HepG2 (cell line): ENCODE data around the gene CHPF. TPM values are rescaled to one million over a fixed set of nuclear protein-coding genes. Genes with fewer than 3 reads are reported as not detected.

Source experiments
- ATF7 ChIP-seq, 2 experiments: fragments of 450-650 bp in 1 of 2; sonication (generic) in 1 of 2; formaldehyde crosslinking in 1 of 2; IDR thresholded peaks; 2 replicates each; pipeline versions ENCODE4 v1.4.0 to v1.6.1; 2016 to 2020; ENCODE audit warnings: antibody characterized with exemption in 1 of 2, mild to moderate bottlenecking in 1 of 2, missing genetic modification reagents in 1 of 2
- DBP ChIP-seq: sonication (generic); formaldehyde crosslinking; IDR thresholded peaks from 2 replicates; pipeline ENCODE4 v1.4.0; 2020; ENCODE audit warnings: missing genetic modification reagents; ENCODE audit errors: not compliant biosample characterization
- HOXA3 ChIP-seq: sonication (generic); formaldehyde crosslinking; IDR thresholded peaks from 2 replicates; pipeline ENCODE4 v1.5.0; 2020; ENCODE audit warnings: missing genetic modification reagents
- KDM6A ChIP-seq: IDR thresholded peaks from 2 replicates; pipeline ENCODE4 v1.6.1; 2016; ENCODE audit warnings: low read depth
- MIXL1 ChIP-seq: IDR thresholded peaks from 2 replicates; pipeline ENCODE4 v1.6.1; 2016
- MTF1 ChIP-seq: sonication (generic); formaldehyde crosslinking; IDR thresholded peaks from 2 replicates; pipeline ENCODE4 v1.5.0; 2020; ENCODE audit warnings: missing genetic modification reagents
- NFIC ChIP-seq: IDR thresholded peaks from 2 replicates; pipeline ENCODE4 v1.6.1; 2012; ENCODE audit warnings: mild to moderate bottlenecking, low read length, inconsistent platforms
- NR2F1 ChIP-seq, 2 experiments: fragments of 450-650 bp in 1 of 2; formaldehyde crosslinking in 1 of 2; IDR thresholded peaks; 2 replicates each; pipeline versions ENCODE4 v1.5.0 to v1.6.1; 2016 to 2020; ENCODE audit warnings: mild to moderate bottlenecking in 1 of 2, missing compliant biosample characterization in 1 of 2, missing genetic modification reagents in 1 of 2, moderate library complexity in 1 of 2
- WIZ ChIP-seq: sonication (generic); formaldehyde crosslinking; IDR thresholded peaks from 2 replicates; pipeline ENCODE4 v1.5.1; 2020; ENCODE audit warnings: mild to moderate bottlenecking, missing genetic modification reagents
- XRCC5 ChIP-seq: fragments of 200-400 bp; formaldehyde crosslinking; optimal IDR thresholded peaks from 2 replicates; pipeline ENCODE3; 2017; ENCODE audit warnings: mild to moderate bottlenecking, low read length
- YEATS4 ChIP-seq: sonication (generic); formaldehyde crosslinking; IDR thresholded peaks from 2 replicates; pipeline ENCODE4 v1.4.0; 2020; ENCODE audit warnings: missing genetic modification reagents, borderline replicate concordance
- ZBTB49 ChIP-seq: sonication (generic); formaldehyde crosslinking; IDR thresholded peaks from 2 replicates; pipeline ENCODE4 v1.4.0; 2020; ENCODE audit warnings: missing genetic modification reagents, borderline replicate concordance
- ZBTB8A ChIP-seq: sonication (generic); formaldehyde crosslinking; IDR thresholded peaks from 2 replicates; pipeline ENCODE4 v1.4.0; 2020; ENCODE audit warnings: mild to moderate bottlenecking, low read depth, missing genetic modification reagents, borderline replicate concordance
- ZFY ChIP-seq: sonication (generic); formaldehyde crosslinking; IDR thresholded peaks from 2 replicates; pipeline ENCODE4 v1.4.0; 2020; ENCODE audit warnings: missing genetic modification reagents
- ZNF234 ChIP-seq: sonication (generic); formaldehyde crosslinking; conservative IDR thresholded peaks from 2 replicates; pipeline ENCODE4 v1.5.1; 2020; ENCODE audit warnings: mild to moderate bottlenecking, missing genetic modification reagents
- ZNF558 ChIP-seq: sonication (generic); formaldehyde crosslinking; IDR thresholded peaks from 2 replicates; pipeline ENCODE4 v1.9.0; 2022; ENCODE audit warnings: mild to moderate bottlenecking, missing genetic modification reagents, borderline replicate concordance
- ZNF609 ChIP-seq: sonication (generic); formaldehyde crosslinking; IDR thresholded peaks from 2 replicates; pipeline ENCODE4 v1.4.0; 2020; ENCODE audit warnings: mild to moderate bottlenecking, missing genetic modification reagents, borderline replicate concordance
- ZNF678 ChIP-seq: sonication (generic); formaldehyde crosslinking; IDR thresholded peaks from 2 replicates; pipeline ENCODE4 v1.4.0; 2020; ENCODE audit warnings: mild to moderate bottlenecking, missing genetic modification reagents
- ZNF703 ChIP-seq: sonication (generic); formaldehyde crosslinking; IDR thresholded peaks from 2 replicates; pipeline ENCODE4 v1.5.1; 2020; ENCODE audit warnings: missing genetic modification reagents, mild to moderate bottlenecking, moderate library complexity, borderline replicate concordance
- ZNF766 ChIP-seq: sonication (generic); formaldehyde crosslinking; IDR thresholded peaks from 2 replicates; pipeline ENCODE4 v1.5.0; 2020; ENCODE audit warnings: missing genetic modification reagents, borderline replicate concordance
- ZNF883 ChIP-seq: sonication (generic); formaldehyde crosslinking; IDR thresholded peaks from 2 replicates; pipeline ENCODE4 v1.5.1; 2020; ENCODE audit warnings: mild to moderate bottlenecking, missing genetic modification reagents; ENCODE audit errors: not compliant biosample characterization
- polyA plus RNA-seq, 8 experiments: library from polyadenylated mRNA; depleted of rRNA in 3 of 8; stranded (reverse) in 7 of 8; unstranded in 1 of 8; fragments of >200 nt; fragmentation: Illumina TruSeq in 4 of 8; extraction: Trizol in 4 of 8; gene quantifications; 2 replicates each; pipeline versions ENCODE4 v1.2.1 to v1.2.3, GENCODE V29; 2011 to 2016; ENCODE audit warnings: low read depth in 4 of 8, missing spikeins in 1 of 8, mixed read lengths in 1 of 8; ENCODE audit not compliant: insufficient read depth in 1 of 8
- total RNA-seq, 5 experiments: library from RNA; depleted of rRNA; stranded (reverse); fragments of >200 nt; fragmentation: Illumina TruSeq; extraction: Trizol; gene quantifications; 2 replicates each; pipeline ENCODE4 v1.2.3, GENCODE V29; 2016; ENCODE audit warnings: low read depth in 1 of 5

Gene CHPF
- total and polyA plus RNA-seq, 2 of the 13 experiments (the other 11 are each of a cell fraction or from before 2014, with no cell fraction given), result 79.6 to 111 TPM

- TF ChIP-seq MIXL1 (CRISPR knock-in tag) (peak; percentile 84; the same call in 1 of the 2 replicates), XRCC5 (peak; percentile 97), ZBTB8A (CRISPR knock-in tag) (no peak), ZNF703 (CRISPR knock-in tag) (peak; percentile 82; the same call in 1 of the 2 replicates), ZNF609 (CRISPR knock-in tag) (peak; percentile 92), ZNF558 (CRISPR knock-in tag) (no peak), WIZ (CRISPR knock-in tag) (no peak), ZNF883 (peak; percentile 81), DBP (no peak), MTF1 (CRISPR knock-in tag) (no peak), ZFY (CRISPR knock-in tag) (0 out of 2 replicates have a peak, but pooled peaks have one; percentile 20), ZNF766 (CRISPR knock-in tag) (no peak; the same call in 1 of the 2 replicates), KDM6A (CRISPR knock-in tag) (peak; percentile 64; the same call in 1 of the 2 replicates), HOXA3 (CRISPR knock-in tag) (peak; percentile 96), ZBTB49 (CRISPR knock-in tag) (no peak), NFIC (peak; percentile 89), ZNF234 (CRISPR knock-in tag) (no peak), YEATS4 (peak; percentile 61; the same call in 1 of the 2 replicates), ZNF678 (CRISPR knock-in tag) (0 out of 2 replicates have a peak, but pooled peaks have one; percentile 67), NR2F1 (CRISPR knock-in tag; IDR thresholded peaks at IDR 0.05) (peak; percentile 23 to 40; a peak in 1 of 4 replicates), ATF7 (IDR thresholded peaks at IDR 0.05) (no peak; the same call in none of the 2 replicates), ATF7 (CRISPR knock-in tag; IDR thresholded peaks at IDR 0.05) (no peak; the same call in none of the 2 replicates)
Measured at GRCh38 chr2:219576505-219577388, 33.1 kb upstream of the CHPF start (continued).
